ENCODE measurements around the gene PHF12.
"Not testable (repeated sequence)": the region's sequence is repeated elsewhere in the genome, so short reads cannot be mapped to it uniquely, and the experiment has no call there.

The PHF12 gene

DNA sequence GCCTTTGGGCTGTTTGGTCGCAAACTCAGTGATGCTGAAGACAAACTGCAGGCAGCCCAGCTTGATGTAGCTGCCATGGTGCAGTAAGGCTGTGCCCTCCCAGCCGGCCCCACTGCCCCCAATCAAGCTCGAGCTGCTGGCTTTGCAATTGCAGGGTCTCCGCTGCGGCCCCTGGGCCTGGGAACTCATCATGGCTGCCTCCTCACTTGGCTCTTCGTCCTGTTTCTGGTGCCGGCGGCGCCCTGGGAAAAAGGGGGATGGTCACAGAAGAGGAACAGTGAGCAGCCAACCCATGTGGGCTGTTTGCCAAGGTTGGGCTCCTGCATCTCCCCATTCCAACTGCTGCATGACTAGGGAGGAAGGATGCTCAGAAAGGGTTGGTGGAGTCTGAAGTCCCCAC, 45.0 kb downstream of the PHF12 start:
- POLR2A ChIA-PET: no interaction called here
- no peak for DNase-seq (ENCODE audit: extremely low spot score)
- TF ChIP-seq, protein P1, sequence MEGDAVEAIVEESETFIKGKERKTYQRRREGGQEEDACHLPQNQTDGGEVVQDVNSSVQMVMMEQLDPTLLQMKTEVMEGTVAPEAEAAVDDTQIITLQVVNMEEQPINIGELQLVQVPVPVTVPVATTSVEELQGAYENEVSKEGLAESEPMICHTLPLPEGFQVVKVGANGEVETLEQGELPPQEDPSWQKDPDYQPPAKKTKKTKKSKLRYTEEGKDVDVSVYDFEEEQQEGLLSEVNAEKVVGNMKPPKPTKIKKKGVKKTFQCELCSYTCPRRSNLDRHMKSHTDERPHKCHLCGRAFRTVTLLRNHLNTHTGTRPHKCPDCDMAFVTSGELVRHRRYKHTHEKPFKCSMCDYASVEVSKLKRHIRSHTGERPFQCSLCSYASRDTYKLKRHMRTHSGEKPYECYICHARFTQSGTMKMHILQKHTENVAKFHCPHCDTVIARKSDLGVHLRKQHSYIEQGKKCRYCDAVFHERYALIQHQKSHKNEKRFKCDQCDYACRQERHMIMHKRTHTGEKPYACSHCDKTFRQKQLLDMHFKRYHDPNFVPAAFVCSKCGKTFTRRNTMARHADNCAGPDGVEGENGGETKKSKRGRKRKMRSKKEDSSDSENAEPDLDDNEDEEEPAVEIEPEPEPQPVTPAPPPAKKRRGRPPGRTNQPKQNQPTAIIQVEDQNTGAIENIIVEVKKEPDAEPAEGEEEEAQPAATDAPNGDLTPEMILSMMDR (IDR thresholded peaks at IDR 0.05; ENCODE audit: control extremely low read depth, extremely low read depth, low read depth, missing control alignments): no peak
- CTCF ChIA-PET: interaction anchor here (2.5 to 11.5 kb wide), 5 partner anchors 10 to 179 kb away, joined by 15 to 89 read pairs (median 18); partner anchors contain the start of gene TLCD1

DNA sequence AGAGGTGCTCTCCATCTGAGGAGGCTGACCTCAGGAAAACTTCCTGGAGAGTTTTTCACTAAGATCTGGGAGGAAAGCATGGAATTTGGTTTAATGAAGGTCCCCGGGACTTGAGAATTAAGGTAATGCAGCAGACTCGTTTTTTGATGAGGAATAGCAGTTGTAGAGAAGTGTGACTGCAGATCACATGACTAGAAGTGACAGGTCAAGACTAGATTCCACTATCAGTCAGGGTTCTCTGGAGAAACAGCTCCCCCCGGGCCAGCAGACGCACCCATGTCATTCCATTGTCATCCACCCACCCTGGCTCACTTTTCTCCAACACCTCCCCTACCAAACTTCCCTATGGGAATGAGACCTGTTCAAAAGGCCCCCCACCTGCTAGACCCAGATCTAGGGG, 46.5 kb downstream of the PHF12 start:
- DNase-seq (ENCODE audit: extremely low spot score): no peak
- POLR2A ChIA-PET: no interaction called here
- CTCF ChIA-PET: interaction anchor here (1.2 to 11.5 kb wide), 7 partner anchors 8 to 178 kb away, joined by 3 to 89 read pairs (median 37); partner anchors contain the start of genes FAM222B and TLCD1
- TF ChIP-seq, protein P1 (IDR thresholded peaks at IDR 0.05; ENCODE audit: control extremely low read depth, extremely low read depth, low read depth, missing control alignments): no peak

DNA sequence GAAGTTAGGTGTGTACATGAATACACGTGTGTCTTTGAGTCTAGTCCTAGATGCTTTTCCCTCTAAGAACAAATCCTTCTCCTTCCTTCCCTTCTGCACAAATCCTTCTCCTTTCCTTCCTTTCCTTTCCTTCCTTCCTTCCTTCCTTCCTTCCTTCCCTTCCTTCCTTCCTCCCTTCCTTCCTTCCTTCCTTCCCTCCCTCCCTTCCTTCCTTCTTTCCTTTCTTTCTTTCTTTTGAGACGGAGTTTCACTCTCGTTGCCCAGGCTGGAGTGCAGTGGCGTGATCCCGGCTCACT, 47.8 kb downstream of the PHF12 start:
- POLR2A ChIA-PET; DNase-seq (ENCODE audit: extremely low spot score): not testable (repeated sequence)
- CTCF ChIA-PET: interaction anchor here (0.7 to 11.5 kb wide), 21 partner anchors 9 to 176 kb away, joined by 3 to 89 read pairs (median 9); partner anchors contain the start of genes FAM222B, PHF12 and TLCD1

DNA sequence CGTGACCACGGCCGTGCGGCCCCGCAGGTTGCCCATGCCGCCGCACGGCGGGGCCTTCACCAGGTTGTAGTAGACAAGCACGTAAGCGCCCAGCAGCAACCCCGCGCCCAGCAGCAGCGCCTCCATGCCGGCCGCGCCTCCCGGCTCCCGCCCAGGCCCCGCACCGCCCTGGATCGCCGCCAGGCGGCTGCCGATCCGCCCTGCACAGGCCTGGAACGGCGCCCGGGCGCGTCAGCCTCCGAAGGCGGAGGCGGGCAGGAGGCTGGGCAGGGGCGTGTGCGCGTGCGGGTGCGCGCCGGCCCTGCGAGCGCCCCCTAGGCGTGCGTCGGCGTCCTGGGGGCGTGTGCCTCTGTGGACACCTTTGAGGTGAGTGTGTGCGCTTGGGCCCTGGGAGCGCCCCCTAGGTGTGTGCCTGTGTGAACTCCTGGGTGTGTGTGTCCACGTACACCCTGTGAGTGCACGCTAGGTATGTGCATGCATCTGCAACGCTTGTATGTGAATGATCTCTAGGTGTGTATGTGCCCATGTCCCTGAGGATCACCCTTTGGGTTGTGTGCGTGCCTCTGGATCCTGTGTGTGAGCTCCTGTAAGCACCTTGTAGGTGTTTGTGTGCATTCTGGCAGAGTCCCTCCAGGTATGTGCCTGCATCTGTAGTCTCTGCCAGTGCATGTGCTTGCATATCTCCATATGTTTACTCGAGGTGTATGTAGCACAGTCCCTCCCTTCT, 48.3 kb downstream of the PHF12 start, which contains the start of gene DHRS13:
DHRS13 (minus strand) TSS at position 261 of the 727 bp plus-strand sequence; CDS start at position 126, 135 bp downstream.
- ChIA-PET CTCF (interaction anchor here (0.7 to 11.5 kb wide), 35 partner anchors 8 to 260 kb away, joined by 3 to 89 read pairs (median 4); partner anchors contain the start of genes FAM222B, PHF12 and TLCD1), POLR2A (no interaction called here)
- DNase-seq (ENCODE audit: extremely low spot score): peak; percentile 93
- TF ChIP-seq, protein P1 (IDR thresholded peaks at IDR 0.05; ENCODE audit: control extremely low read depth, extremely low read depth, low read depth, missing control alignments): peak; percentile 92

DNA sequence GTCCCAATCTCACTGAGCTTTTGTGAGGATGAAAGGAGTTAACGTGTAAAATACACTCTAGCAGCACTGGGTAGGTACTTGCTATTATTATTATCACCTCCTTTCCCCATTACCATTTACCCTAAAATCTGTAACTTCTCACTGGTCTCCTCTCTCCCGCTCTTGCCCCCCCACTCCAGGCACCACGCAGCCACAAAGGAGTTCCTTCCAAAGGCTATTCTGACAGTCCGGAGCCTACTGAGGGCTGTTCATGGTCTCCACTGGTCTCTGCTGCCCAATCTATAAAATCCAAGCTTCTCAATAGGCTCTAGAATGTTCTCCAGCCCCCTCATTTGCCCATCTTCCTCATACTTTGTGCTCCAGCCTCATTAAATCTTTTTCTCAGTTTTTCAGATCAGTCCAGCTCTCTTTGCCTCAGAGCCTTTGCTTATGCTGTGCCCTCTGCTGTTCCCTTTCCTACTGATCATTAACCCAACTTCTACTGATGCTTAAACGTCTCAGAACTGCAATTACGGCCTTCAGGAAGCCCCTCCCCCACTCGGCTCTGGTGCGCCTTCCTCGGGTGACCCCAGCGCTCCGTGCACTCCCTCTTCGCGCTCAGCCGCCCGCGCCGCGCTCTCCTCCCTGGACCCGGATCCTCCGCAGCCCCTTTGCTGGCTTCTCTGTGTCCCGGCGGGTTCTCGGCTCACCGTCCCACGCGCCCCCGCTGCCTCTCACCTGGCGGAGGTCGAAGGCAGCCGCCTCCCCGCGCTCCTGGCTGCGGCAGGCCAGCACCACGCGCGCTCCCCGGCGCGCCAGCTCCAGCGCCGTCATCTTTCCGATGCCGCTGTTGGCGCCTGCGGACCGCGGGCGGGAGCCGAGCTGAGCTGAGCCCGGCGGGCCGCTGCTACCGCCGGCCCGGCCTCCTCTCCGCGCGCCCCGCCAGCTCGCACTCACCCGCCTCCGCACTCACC, 49.2 kb downstream of the PHF12 start:
- TF ChIP-seq, protein P1 (IDR thresholded peaks at IDR 0.05; ENCODE audit: control extremely low read depth, extremely low read depth, low read depth, missing control alignments): no peak
- POLR2A ChIA-PET: no interaction called here
- DNase-seq (ENCODE audit: extremely low spot score): peak; percentile 48
- CTCF ChIA-PET: interaction anchor here (0.7 to 11.5 kb wide), 32 partner anchors 8 to 259 kb away, joined by 3 to 89 read pairs (median 4); partner anchors contain the start of gene TLCD1

DNA sequence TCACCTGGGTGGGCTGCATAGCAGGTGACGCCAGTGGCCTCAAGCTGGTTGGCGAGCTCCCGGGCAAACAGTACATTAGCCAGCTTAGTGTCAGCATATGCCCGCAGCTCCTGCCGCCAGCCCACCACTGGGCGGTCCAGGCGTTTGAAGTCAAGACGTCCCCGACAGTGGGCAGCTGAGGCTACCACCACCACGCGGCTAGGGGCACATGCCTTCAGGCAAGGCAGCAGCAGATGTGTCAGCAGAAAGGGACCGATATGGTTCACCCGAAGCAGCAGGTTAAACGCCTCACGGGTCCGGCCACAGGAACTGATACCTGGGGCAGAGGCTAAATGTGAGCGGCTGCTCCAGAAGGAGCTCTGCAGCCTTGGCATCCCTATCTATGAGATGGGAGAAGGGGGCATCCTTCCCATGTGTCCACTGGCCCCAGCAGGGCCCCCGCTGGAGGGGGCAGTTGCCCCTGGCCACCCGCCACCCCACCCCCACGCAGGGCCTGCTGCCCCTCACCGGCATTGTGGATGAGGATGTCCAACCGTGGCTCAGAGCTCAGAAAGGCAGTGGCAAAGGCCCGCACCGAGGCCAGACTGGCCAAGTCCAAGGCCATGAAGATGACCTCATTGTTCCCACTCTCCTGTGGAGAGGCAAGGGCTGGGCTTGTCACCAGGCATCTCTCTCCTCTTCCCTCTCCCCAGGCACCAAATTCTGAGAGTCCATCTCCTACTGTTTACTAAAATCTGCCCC, 50.2 kb downstream of the PHF12 start:
- ChIA-PET CTCF (interaction anchor here (0.7 to 11.5 kb wide), 14 partner anchors 7 to 254 kb away, joined by 3 to 89 read pairs (median 7); partner anchors contain the start of gene TLCD1), POLR2A (no interaction called here)
- TF ChIP-seq, protein P1 (IDR thresholded peaks at IDR 0.05; ENCODE audit: control extremely low read depth, extremely low read depth, low read depth, missing control alignments): no peak
- DNase-seq (ENCODE audit: extremely low spot score): no peak

Data from GM10248 (cell line).